ENCODE measurements around the gene RPGRIP1L.

DNA sequence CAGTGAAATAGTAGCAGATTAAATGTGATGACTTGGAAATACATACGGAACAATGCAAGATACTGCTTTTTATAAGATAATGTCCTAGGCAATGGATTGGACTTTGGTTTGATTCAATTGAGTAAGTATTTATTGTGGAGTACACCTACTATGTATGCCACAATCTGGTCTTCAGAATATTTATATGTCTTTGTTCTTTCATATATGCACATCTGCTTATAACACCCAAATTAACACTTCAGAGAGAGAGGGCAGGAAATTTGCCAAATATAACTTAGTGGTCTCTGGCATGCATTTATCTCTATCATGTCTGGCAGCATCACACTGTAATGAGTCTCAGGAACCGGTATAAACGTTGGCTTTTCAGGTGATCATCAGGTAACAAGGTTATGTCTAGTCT, 16.9 kb downstream of the RPGRIP1L start:
- TF ChIP-seq ZFP30 (CRISPR knock-in tag; IDR thresholded peaks at IDR 0.05; ENCODE audit: borderline replicate concordance) (no peak), ATF1 (CRISPR knock-in tag; IDR thresholded peaks at IDR 0.05) (no peak), ATF1 (tag; IDR thresholded peaks at IDR 0.05) (no peak), TCF7L2 (IDR thresholded peaks at IDR 0.05; ENCODE audit: low read depth, low read length) (no peak), DNMT1 (IDR thresholded peaks at IDR 0.05) (no peak), YY1 (IDR thresholded peaks at IDR 0.05; ENCODE audit: borderline replicate concordance in 1 of 3, control insufficient read depth in 1 of 3, extremely low read depth in 1 of 3, insufficient read depth in 3 of 3, insufficient read length in 1 of 3, insufficient replicate concordance in 2 of 3, low read depth in 1 of 3, low read length in 2 of 3) (no peak), HES1 (IDR thresholded peaks at IDR 0.05; ENCODE audit: low read depth) (no peak), ESRRA (IDR thresholded peaks at IDR 0.05; ENCODE audit: borderline replicate concordance, low read depth) (no peak), POLR2A (conservative IDR thresholded peaks at IDR 0.05) (no peak), CEBPZ (IDR thresholded peaks at IDR 0.05; ENCODE audit: borderline replicate concordance, low read depth, low read length) (no peak), ZNF583 (CRISPR knock-in tag; IDR thresholded peaks at IDR 0.05) (no peak), CEBPB (tag; IDR thresholded peaks at IDR 0.05) (no peak)
- TF ChIP-seq, protein P1, sequence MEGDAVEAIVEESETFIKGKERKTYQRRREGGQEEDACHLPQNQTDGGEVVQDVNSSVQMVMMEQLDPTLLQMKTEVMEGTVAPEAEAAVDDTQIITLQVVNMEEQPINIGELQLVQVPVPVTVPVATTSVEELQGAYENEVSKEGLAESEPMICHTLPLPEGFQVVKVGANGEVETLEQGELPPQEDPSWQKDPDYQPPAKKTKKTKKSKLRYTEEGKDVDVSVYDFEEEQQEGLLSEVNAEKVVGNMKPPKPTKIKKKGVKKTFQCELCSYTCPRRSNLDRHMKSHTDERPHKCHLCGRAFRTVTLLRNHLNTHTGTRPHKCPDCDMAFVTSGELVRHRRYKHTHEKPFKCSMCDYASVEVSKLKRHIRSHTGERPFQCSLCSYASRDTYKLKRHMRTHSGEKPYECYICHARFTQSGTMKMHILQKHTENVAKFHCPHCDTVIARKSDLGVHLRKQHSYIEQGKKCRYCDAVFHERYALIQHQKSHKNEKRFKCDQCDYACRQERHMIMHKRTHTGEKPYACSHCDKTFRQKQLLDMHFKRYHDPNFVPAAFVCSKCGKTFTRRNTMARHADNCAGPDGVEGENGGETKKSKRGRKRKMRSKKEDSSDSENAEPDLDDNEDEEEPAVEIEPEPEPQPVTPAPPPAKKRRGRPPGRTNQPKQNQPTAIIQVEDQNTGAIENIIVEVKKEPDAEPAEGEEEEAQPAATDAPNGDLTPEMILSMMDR (IDR thresholded peaks at IDR 0.05 in 2 of 3, conservative IDR thresholded peaks at IDR 0.05 in 1 of 3; ENCODE audit: insufficient read depth in 2 of 3, low read depth in 1 of 3, low read length in 3 of 3): no peak
- TF ChIP-seq, protein P2, sequence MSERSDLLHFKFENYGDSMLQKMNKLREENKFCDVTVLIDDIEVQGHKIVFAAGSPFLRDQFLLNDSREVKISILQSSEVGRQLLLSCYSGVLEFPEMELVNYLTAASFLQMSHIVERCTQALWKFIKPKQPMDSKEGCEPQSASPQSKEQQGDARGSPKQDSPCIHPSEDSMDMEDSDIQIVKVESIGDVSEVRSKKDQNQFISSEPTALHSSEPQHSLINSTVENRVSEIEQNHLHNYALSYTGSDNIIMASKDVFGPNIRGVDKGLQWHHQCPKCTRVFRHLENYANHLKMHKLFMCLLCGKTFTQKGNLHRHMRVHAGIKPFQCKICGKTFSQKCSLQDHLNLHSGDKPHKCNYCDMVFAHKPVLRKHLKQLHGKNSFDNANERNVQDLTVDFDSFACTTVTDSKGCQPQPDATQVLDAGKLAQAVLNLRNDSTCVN (CRISPR knock-in tag; IDR thresholded peaks at IDR 0.05): no peak
- TF ChIP-seq, protein P3, sequence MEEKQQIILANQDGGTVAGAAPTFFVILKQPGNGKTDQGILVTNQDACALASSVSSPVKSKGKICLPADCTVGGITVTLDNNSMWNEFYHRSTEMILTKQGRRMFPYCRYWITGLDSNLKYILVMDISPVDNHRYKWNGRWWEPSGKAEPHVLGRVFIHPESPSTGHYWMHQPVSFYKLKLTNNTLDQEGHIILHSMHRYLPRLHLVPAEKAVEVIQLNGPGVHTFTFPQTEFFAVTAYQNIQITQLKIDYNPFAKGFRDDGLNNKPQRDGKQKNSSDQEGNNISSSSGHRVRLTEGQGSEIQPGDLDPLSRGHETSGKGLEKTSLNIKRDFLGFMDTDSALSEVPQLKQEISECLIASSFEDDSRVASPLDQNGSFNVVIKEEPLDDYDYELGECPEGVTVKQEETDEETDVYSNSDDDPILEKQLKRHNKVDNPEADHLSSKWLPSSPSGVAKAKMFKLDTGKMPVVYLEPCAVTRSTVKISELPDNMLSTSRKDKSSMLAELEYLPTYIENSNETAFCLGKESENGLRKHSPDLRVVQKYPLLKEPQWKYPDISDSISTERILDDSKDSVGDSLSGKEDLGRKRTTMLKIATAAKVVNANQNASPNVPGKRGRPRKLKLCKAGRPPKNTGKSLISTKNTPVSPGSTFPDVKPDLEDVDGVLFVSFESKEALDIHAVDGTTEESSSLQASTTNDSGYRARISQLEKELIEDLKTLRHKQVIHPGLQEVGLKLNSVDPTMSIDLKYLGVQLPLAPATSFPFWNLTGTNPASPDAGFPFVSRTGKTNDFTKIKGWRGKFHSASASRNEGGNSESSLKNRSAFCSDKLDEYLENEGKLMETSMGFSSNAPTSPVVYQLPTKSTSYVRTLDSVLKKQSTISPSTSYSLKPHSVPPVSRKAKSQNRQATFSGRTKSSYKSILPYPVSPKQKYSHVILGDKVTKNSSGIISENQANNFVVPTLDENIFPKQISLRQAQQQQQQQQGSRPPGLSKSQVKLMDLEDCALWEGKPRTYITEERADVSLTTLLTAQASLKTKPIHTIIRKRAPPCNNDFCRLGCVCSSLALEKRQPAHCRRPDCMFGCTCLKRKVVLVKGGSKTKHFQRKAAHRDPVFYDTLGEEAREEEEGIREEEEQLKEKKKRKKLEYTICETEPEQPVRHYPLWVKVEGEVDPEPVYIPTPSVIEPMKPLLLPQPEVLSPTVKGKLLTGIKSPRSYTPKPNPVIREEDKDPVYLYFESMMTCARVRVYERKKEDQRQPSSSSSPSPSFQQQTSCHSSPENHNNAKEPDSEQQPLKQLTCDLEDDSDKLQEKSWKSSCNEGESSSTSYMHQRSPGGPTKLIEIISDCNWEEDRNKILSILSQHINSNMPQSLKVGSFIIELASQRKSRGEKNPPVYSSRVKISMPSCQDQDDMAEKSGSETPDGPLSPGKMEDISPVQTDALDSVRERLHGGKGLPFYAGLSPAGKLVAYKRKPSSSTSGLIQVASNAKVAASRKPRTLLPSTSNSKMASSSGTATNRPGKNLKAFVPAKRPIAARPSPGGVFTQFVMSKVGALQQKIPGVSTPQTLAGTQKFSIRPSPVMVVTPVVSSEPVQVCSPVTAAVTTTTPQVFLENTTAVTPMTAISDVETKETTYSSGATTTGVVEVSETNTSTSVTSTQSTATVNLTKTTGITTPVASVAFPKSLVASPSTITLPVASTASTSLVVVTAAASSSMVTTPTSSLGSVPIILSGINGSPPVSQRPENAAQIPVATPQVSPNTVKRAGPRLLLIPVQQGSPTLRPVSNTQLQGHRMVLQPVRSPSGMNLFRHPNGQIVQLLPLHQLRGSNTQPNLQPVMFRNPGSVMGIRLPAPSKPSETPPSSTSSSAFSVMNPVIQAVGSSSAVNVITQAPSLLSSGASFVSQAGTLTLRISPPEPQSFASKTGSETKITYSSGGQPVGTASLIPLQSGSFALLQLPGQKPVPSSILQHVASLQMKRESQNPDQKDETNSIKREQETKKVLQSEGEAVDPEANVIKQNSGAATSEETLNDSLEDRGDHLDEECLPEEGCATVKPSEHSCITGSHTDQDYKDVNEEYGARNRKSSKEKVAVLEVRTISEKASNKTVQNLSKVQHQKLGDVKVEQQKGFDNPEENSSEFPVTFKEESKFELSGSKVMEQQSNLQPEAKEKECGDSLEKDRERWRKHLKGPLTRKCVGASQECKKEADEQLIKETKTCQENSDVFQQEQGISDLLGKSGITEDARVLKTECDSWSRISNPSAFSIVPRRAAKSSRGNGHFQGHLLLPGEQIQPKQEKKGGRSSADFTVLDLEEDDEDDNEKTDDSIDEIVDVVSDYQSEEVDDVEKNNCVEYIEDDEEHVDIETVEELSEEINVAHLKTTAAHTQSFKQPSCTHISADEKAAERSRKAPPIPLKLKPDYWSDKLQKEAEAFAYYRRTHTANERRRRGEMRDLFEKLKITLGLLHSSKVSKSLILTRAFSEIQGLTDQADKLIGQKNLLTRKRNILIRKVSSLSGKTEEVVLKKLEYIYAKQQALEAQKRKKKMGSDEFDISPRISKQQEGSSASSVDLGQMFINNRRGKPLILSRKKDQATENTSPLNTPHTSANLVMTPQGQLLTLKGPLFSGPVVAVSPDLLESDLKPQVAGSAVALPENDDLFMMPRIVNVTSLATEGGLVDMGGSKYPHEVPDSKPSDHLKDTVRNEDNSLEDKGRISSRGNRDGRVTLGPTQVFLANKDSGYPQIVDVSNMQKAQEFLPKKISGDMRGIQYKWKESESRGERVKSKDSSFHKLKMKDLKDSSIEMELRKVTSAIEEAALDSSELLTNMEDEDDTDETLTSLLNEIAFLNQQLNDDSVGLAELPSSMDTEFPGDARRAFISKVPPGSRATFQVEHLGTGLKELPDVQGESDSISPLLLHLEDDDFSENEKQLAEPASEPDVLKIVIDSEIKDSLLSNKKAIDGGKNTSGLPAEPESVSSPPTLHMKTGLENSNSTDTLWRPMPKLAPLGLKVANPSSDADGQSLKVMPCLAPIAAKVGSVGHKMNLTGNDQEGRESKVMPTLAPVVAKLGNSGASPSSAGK (IDR thresholded peaks at IDR 0.05): no peak
